Measurements from ENCODE around the gene CCDC106.

Gene CCDC106

GRCh38 chr19:55668603-55669348, 20.8 kb downstream of the CCDC106 start:
- DNase-seq (ENCODE audit: low spot score): no peak

- DNase-seq (ENCODE audit: low spot score): no peak
Measured at GRCh38 chr19:55669418-55670279, 21.6 kb downstream of the CCDC106 start.

GRCh38 chr19:55670280-55671053, 22.5 kb downstream of the CCDC106 start:
- DNase-seq (ENCODE audit: low spot score): no peak

GRCh38 chr19:55671054-55671378, 23.0 kb downstream of the CCDC106 start:
- DNase-seq (ENCODE audit: low spot score): no peak

- no peak for DNase-seq (ENCODE audit: low spot score)
Measured at GRCh38 chr19:55672418-55672817, 24.4 kb downstream of the CCDC106 start.

- DNase-seq (ENCODE audit: low spot score): no peak
Measured at GRCh38 chr19:55673465-55673864, 25.5 kb downstream of the CCDC106 start.

GRCh38 chr19:55673889-55674288, 25.9 kb downstream of the CCDC106 start:
- no peak for DNase-seq (ENCODE audit: low spot score)

GRCh38 chr19:55674459-55674840, 26.4 kb downstream of the CCDC106 start:
- DNase-seq (ENCODE audit: low spot score): no peak

GRCh38 chr19:55674841-55675660, 27.0 kb downstream of the CCDC106 start, which contains the start of gene EPN1:
Gene EPN1, plus strand, starts transcription at chr19:55675226. Its CDS starts 3,402 bp downstream, at chr19:55678628.
- DNase-seq (ENCODE audit: low spot score): peak; percentile 95

GRCh38 chr19:55675661-55676354, 27.8 kb downstream of the CCDC106 start:
- no peak for DNase-seq (ENCODE audit: low spot score)

GRCh38 chr19:55676383-55676782, 28.4 kb downstream of the CCDC106 start:
- no peak for DNase-seq (ENCODE audit: low spot score)

GRCh38 chr19:55676889-55677505, 29.0 kb downstream of the CCDC106 start:
- DNase-seq (ENCODE audit: low spot score): no peak

GRCh38 chr19:55677572-55678028, 29.6 kb downstream of the CCDC106 start:
- DNase-seq (ENCODE audit: low spot score): no peak

- peak; percentile 6 for DNase-seq (ENCODE audit: low spot score)
Measured at GRCh38 chr19:55678121-55678671, 30.2 kb downstream of the CCDC106 start.

- DNase-seq (ENCODE audit: low spot score): no peak
Measured at GRCh38 chr19:55679343-55680257, 31.6 kb downstream of the CCDC106 start.

GRCh38 chr19:55680339-55681130, 32.5 kb downstream of the CCDC106 start:
- DNase-seq (ENCODE audit: low spot score): no peak

GRCh38 chr19:55681131-55682092, 33.4 kb downstream of the CCDC106 start:
- DNase-seq (ENCODE audit: low spot score): no peak

All from CD4-positive, alpha-beta T cell treated with Interleukin-15 for 4 hours (primary cell).